Upper lobe of left lung (tissue), 6 donors: ENCODE results near the gene TNS3. TPM values are rescaled to one million over a fixed set of nuclear protein-coding genes. Genes with fewer than 3 reads are reported as not detected.
A peak's percentile ranks its signal among the peaks of the same experiment; 100 is the strongest.

ENCODE experiments used
- ATAC-seq, 2 donors: fragments of 200-7000 bp; cut with Tn5 transposase; one replicate each; pipeline ENCODE4 v1.9.1; 2022; ENCODE audit warnings: mild to moderate bottlenecking in 2 of 2, moderate library complexity in 2 of 2; ENCODE audit not compliant: low FRiP score in 2 of 2
- DNase-seq, 2 donors: peaks; one replicate each; pipeline ENCODE4 v3.0.0-alpha.2; 2019 to 2020
- H3K27ac ChIP-seq, 4 donors: fragments of 200-600 bp; sonication (generic); one replicate each; pipeline ENCODE4 v1.5.1; 2016 to 2019
- H3K27me3 ChIP-seq, 4 donors: fragments of 200-600 bp; sonication (generic); one replicate each; pipeline ENCODE4 v1.5.1; 2017 to 2019
- H3K36me3 ChIP-seq, 4 donors: fragments of 200-600 bp; sonication (generic); one replicate each; pipeline ENCODE4 v1.5.1; 2016 to 2019
- H3K4me1 ChIP-seq, 4 donors: fragments of 200-600 bp; sonication (generic); one replicate each; pipeline ENCODE4 v1.5.1; 2018 to 2019
- H3K4me3 ChIP-seq, 4 donors: fragments of 200-600 bp; sonication (generic); one replicate each; pipeline ENCODE4 v1.5.1; 2017 to 2019; ENCODE audit warnings: mild to moderate bottlenecking in 2 of 4, moderate library complexity in 1 of 4
- H3K9me3 ChIP-seq, 4 donors: fragments of 200-600 bp; sonication (generic); one replicate each; pipeline ENCODE4 v1.5.1; 2018 to 2019
- CTCF ChIP-seq, 6 experiments: fragments of 450-650 bp in 4 of 6; fragments of 200-600 bp in 2 of 6; sonication (generic) in 2 of 6; IDR thresholded peaks; one replicate each; pipeline ENCODE4 v1.5.1; 2016 to 2019; ENCODE audit warnings: antibody characterized with exemption in 6 of 6
- EP300 ChIP-seq, 4 donors: sonication (generic); formaldehyde crosslinking; IDR thresholded peaks; one replicate each; pipeline ENCODE4 v1.5.1; 2017; ENCODE audit warnings: antibody characterized with exemption in 4 of 4, control low read depth in 2 of 4
- POLR2A ChIP-seq, 4 donors: fragments of 450-650 bp; IDR thresholded peaks; one replicate each; pipeline ENCODE4 v1.5.1; 2016 to 2017; ENCODE audit warnings: antibody characterized with exemption in 4 of 4, mild to moderate bottlenecking in 2 of 4
- POLR2AphosphoS5 ChIP-seq, 2 donors: sonication (generic); formaldehyde crosslinking; IDR thresholded peaks; one replicate each; pipeline ENCODE4 v1.5.1; 2017; ENCODE audit warnings: antibody characterized with exemption in 2 of 2
- WGBS, 2 donors: methylation state at CpG; one replicate each; pipeline ENCODE4 v1.1.5; 2017 to 2018; 5-methylcytosine and 5-hydroxymethylcytosine counted together
- total RNA-seq, 6 donors: library from RNA; depleted of rRNA in 4 of 6; stranded (reverse); fragments of >200 nt in 4 of 6; gene quantifications; one replicate each; pipeline versions ENCODE4 v1.1.0 to v1.2.1, GENCODE V29; 2016 to 2021
- donor health status: DM: no; HTN: no; CAD: no; lungs with moderate emphysema.
- donor health status: DM: no; HTN: yes; CAD: no; lungs with severe emphysema.

TNS3 gene
- 100 to 1,000 TPM in 5 of 6 donors, 10 to 100 TPM in 1; 90.6 to 266 (median 143) TPM for total RNA-seq

GRCh38 chr7:47581804-47582763 lies at the start of gene TNS3:
TSS of gene TNS3 (minus strand) at chr7:47582111. CDS start at chr7:47439636, 142,475 bp downstream.
- no peaks in the 10 kb centered on the region for H3K27me3 ChIP-seq
- H3K27ac ChIP-seq, result peak within 1 kb of the TSS; percentile 87 to 93 (median 92)
- 14 to 56% methylated on average over 11 to 52 of the region's 85 CpGs for WGBS, 2 donors
- peaks cover 50 to 69% (median 52%) of the 10 kb centered on the region in 4 donors for H3K4me1 ChIP-seq
- peak within 1 kb of the TSS; percentile 67 to 87 (median 74) for H3K4me3 ChIP-seq
- ATAC-seq (peak in 1 of 2 donors; percentile 75), DNase-seq (peak; percentile 49 to 93)
- TF ChIP-seq CTCF (IDR thresholded peaks at IDR 0.05), result peak; percentile 38 to 81 (median 58)
- peak in 1 of 2 donors; percentile 34 for TF ChIP-seq POLR2AphosphoS5 (IDR thresholded peaks at IDR 0.05)
- no peak for TF ChIP-seq EP300 (IDR thresholded peaks at IDR 0.05)
- peak in 2 of 4 donors; percentile 27 to 52 for TF ChIP-seq POLR2A (IDR thresholded peaks at IDR 0.05)
- H3K36me3 ChIP-seq, result no peaks in the 10 kb centered on the region
- H3K9me3 ChIP-seq, result no peaks in the 10 kb centered on the region

GRCh38 chr7:47631711-47632110 lies 49.8 kb upstream of the TNS3 start:
- Histone ChIP-seq H3K4me1 (peaks cover 7 to 14% (median 8%) of the 10 kb centered on the region in 4 donors), H3K27ac (no peak overlapping the region), H3K27me3 (no peaks in the 10 kb centered on the region), H3K36me3 (no peaks in the 10 kb centered on the region), H3K4me3 (no peak overlapping the region), H3K9me3 (no peaks in the 10 kb centered on the region)
- DNase-seq (no peak), ATAC-seq (no peak)
- TF ChIP-seq EP300 (IDR thresholded peaks at IDR 0.05) (no peak), CTCF (IDR thresholded peaks at IDR 0.05) (no peak), POLR2AphosphoS5 (IDR thresholded peaks at IDR 0.05) (no peak), POLR2A (IDR thresholded peaks at IDR 0.05) (no peak)
- 90 to 95% methylated on average over 13 of the region's 13 CpGs for WGBS, 2 donors

GRCh38 chr7:47627580-47628283 lies 45.8 kb upstream of the TNS3 start:
- DNase-seq, result no peak
- TF ChIP-seq EP300 (IDR thresholded peaks at IDR 0.05), result no peak
- TF ChIP-seq CTCF (IDR thresholded peaks at IDR 0.05), result no peak
- TF ChIP-seq POLR2A (IDR thresholded peaks at IDR 0.05), result no peak
- TF ChIP-seq POLR2AphosphoS5 (IDR thresholded peaks at IDR 0.05), result no peak
- no peaks in the 10 kb centered on the region for H3K9me3 ChIP-seq
- H3K27me3 ChIP-seq, result no peaks in the 10 kb centered on the region
- WGBS, 2 donors, result 65 to 70% methylated on average over 7 of the region's 7 CpGs
- H3K4me3 ChIP-seq, result no peak overlapping the region
- peaks cover 0 to 5% (median 1%) of the 10 kb centered on the region in 4 donors for H3K4me1 ChIP-seq
- ATAC-seq, result no peak
- no peak overlapping the region for H3K27ac ChIP-seq
- no peaks in the 10 kb centered on the region for H3K36me3 ChIP-seq

- DNase-seq (no peak), ATAC-seq (no peak)
- no peaks in the 10 kb centered on the region for H3K9me3 ChIP-seq
- H3K4me3 ChIP-seq, result no peak overlapping the region
- 89% methylated on average over 9 to 10 of the region's 10 CpGs for WGBS, 2 donors
- H3K27me3 ChIP-seq, result no peaks in the 10 kb centered on the region
- no peak overlapping the region for H3K27ac ChIP-seq
- TF ChIP-seq CTCF (IDR thresholded peaks at IDR 0.05) (no peak), POLR2A (IDR thresholded peaks at IDR 0.05) (no peak), POLR2AphosphoS5 (IDR thresholded peaks at IDR 0.05) (no peak), EP300 (IDR thresholded peaks at IDR 0.05) (no peak)
- no peaks in the 10 kb centered on the region for H3K36me3 ChIP-seq
- H3K4me1 ChIP-seq, result peaks cover 10 to 15% (median 13%) of the 10 kb centered on the region in 4 donors
Measured at GRCh38 chr7:47625861-47626715, 44.2 kb upstream of the TNS3 start.
